Lower leg skin (tissue), 3 donors: Measurements from ENCODE around the gene ARHGAP20.

Experiments
- POLR2A ChIP-seq, 2 donors: fragments of 450-650 bp; IDR thresholded peaks; one replicate each; pipeline ENCODE4 v1.6.1; 2016 to 2017; ENCODE audit warnings: antibody characterized with exemption in 2 of 2, mild to moderate bottlenecking in 1 of 2, moderate library complexity in 1 of 2
- TF ChIP-seq, protein P1 (sequence below), 3 donors: fragments of 450-650 bp; IDR thresholded peaks; one replicate each; pipeline ENCODE4 v1.5.1; 2016; ENCODE audit warnings: antibody characterized with exemption in 3 of 3, mild to moderate bottlenecking in 3 of 3, moderate library complexity in 2 of 3

DNA sequence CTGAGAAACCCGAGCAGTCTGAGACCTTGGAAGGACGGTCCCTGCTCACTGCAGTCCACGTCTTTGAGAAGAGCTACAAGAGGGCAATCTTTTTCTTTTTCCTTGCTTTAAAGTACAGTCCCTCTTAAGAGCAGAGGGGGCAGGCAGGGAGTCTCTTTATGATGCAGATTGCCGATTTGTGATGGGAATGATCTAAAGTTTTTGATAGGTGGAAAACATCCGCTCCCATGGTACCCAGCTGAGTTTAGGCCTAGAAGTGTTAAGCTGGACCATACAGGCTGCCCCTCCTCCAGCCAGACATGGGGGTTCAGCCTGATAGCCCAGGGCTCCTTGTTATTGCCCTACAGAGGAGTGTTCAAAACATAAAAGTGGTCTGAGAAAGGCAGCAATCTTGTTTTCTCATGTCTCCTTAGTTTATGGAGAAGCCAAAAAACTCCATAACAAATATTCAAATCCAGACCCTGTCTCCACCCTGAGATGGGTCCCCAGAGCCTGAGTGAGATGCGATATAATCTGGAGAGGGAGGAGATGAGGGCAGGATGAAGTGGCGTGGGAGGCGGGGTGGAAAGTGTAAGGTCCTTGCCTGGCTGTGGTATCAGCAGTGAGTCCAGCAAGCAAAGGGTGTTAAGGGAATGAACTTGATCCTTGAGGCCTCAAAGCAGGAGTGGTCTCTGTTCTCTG, 147.4 kb downstream of the ARHGAP20 start:
- TF ChIP-seq, protein P1, sequence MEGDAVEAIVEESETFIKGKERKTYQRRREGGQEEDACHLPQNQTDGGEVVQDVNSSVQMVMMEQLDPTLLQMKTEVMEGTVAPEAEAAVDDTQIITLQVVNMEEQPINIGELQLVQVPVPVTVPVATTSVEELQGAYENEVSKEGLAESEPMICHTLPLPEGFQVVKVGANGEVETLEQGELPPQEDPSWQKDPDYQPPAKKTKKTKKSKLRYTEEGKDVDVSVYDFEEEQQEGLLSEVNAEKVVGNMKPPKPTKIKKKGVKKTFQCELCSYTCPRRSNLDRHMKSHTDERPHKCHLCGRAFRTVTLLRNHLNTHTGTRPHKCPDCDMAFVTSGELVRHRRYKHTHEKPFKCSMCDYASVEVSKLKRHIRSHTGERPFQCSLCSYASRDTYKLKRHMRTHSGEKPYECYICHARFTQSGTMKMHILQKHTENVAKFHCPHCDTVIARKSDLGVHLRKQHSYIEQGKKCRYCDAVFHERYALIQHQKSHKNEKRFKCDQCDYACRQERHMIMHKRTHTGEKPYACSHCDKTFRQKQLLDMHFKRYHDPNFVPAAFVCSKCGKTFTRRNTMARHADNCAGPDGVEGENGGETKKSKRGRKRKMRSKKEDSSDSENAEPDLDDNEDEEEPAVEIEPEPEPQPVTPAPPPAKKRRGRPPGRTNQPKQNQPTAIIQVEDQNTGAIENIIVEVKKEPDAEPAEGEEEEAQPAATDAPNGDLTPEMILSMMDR (IDR thresholded peaks at IDR 0.05), result no peak
- TF ChIP-seq POLR2A (IDR thresholded peaks at IDR 0.05), result no peak
